HCT116 (cell line): ENCODE measurements around the gene KRTAP10-10. TPM values are rescaled to one million over a fixed set of nuclear protein-coding genes. Genes with fewer than 3 reads are reported as not detected.

ENCODE experiments used
- ATAC-seq: fragments of 200-7000 bp; cut with Tn5 transposase; 2 replicates; pipeline ENCODE4 v1.9.1; 2020; ENCODE audit warnings: mild to moderate bottlenecking, moderate library complexity
- BruUV-seq: library from RNA; stranded (reverse); fragments of 400-500 nt; replicated peaks from 2 replicates; lab custom pipeline; 2021; lab: Mats Ljungman, UMichigan
- CTCF ChIA-PET: fragments of 300-600 bp; sonication (Branson Sonifier 250); formaldehyde crosslinking; loops from one replicate; lab custom pipeline; 2021; ENCODE audit warnings: antibody characterized with exemption; lab: Charles Lee
- POLR2A ChIA-PET: fragments of 300-600, 350-600 bp; sonication (Branson Sonifier 250); formaldehyde crosslinking; loops from one replicate; lab custom pipeline; 2021; ENCODE audit warnings: antibody characterized with exemption; lab: Charles Lee
- RAD21 ChIA-PET, 2 experiments: fragments of 300-600 bp; sonication (Branson Sonifier 250); formaldehyde crosslinking; loops; one replicate each; lab custom pipeline; 2023; ENCODE audit warnings: low total read pairs in 2 of 2; ENCODE audit not compliant: uncharacterized antibody in 2 of 2, unreplicated experiment in 2 of 2, low non-redundant PET in 1 of 2; lab: Charles Lee
- DNase-seq: peaks from one replicate; pipeline ENCODE4 v3.0.0-alpha.2; 2010; ENCODE audit warnings: low read depth, low spot score
- H2AFZ ChIP-seq: fragments of 200-600 bp; shearing (Covaris generic), sonication (generic); 2 replicates; pipeline ENCODE4 v1.6.1; 2017; ENCODE audit warnings: low read depth, mixed run types, mixed read lengths, antibody characterized with exemption, low read length; ENCODE audit not compliant: poor library complexity, severe bottlenecking
- H3K27ac ChIP-seq: 2 replicates; pipeline ENCODE4 v1.5.1; 2012; ENCODE audit warnings: low read depth, low read length
- H3K27me3 ChIP-seq: fragments of 200-600 bp; sonication (generic); 2 replicates; pipeline ENCODE4 v1.6.1; 2016; ENCODE audit warnings: mixed run types, low read length, mixed read lengths; ENCODE audit not compliant: insufficient read depth
- H3K36me3 ChIP-seq, 2 experiments: fragments of 200-500 bp in 1 of 2; fragments of 200-600 bp in 1 of 2; sonication (Bioruptor generic) in 1 of 2; sonication (generic) in 1 of 2; 2 replicates each; pipeline versions ENCODE4 v1.5.1 to v1.6.1; 2014 to 2016; ENCODE audit warnings: low read length in 2 of 2, inconsistent platforms in 1 of 2, mixed read lengths in 1 of 2, mixed run types in 1 of 2; ENCODE audit not compliant: insufficient read depth in 2 of 2, control insufficient read depth in 1 of 2
- H3K4me1 ChIP-seq, 2 experiments: fragments of 200-600 bp in 1 of 2; sonication (generic) in 1 of 2; 2 replicates each; pipeline versions ENCODE4 v1.5.1 to v1.6.1; 2012 to 2017; ENCODE audit warnings: low read length in 2 of 2, inconsistent platforms in 1 of 2, mild to moderate bottlenecking in 1 of 2, mixed read lengths in 1 of 2, mixed run types in 1 of 2, moderate library complexity in 1 of 2; ENCODE audit not compliant: insufficient read depth in 2 of 2, control insufficient read depth in 1 of 2
- H3K4me2 ChIP-seq: fragments of 200-600 bp; sonication (generic); 2 replicates; pipeline ENCODE4 v1.6.1; 2017; ENCODE audit warnings: mixed run types, low read length, mixed read lengths
- H3K4me3 ChIP-seq, 2 experiments: fragments of 200-600 bp in 1 of 2; sonication (generic) in 1 of 2; replicated peaks in 1 of 2; 2 replicates each; pipeline ENCODE4 v1.5.1; 2011 to 2016; ENCODE audit warnings: low read length in 2 of 2, control low read depth in 1 of 2, low read depth in 1 of 2, mild to moderate bottlenecking in 1 of 2, mixed read lengths in 1 of 2, mixed run types in 1 of 2
- H3K79me2 ChIP-seq: fragments of 200-600 bp; sonication (generic); 2 replicates; pipeline ENCODE4 v1.6.1; 2017; ENCODE audit warnings: mild to moderate bottlenecking, mixed run types, low read length, moderate library complexity, mixed read lengths; ENCODE audit not compliant: insufficient read depth
- H3K9ac ChIP-seq: fragments of 200-600 bp; sonication (generic); 2 replicates; pipeline ENCODE4 v1.6.1; 2016; ENCODE audit warnings: low read length, mixed read lengths
- H3K9me2 ChIP-seq: fragments of 200-600 bp; sonication (generic), shearing (Covaris generic); 2 replicates; pipeline ENCODE4 v1.6.1; 2017; ENCODE audit warnings: mixed run types, mild to moderate bottlenecking, moderate library complexity; ENCODE audit not compliant: insufficient read depth
- H3K9me3 ChIP-seq, 2 experiments: fragments of 200-500 bp in 1 of 2; fragments of 200-600 bp in 1 of 2; sonication (Bioruptor generic) in 1 of 2; sonication (generic) in 1 of 2; 2 replicates each; pipeline ENCODE4 v1.6.1; 2014 to 2017; ENCODE audit warnings: low read length in 2 of 2, mixed read lengths in 2 of 2, inconsistent platforms in 1 of 2, low read depth in 1 of 2, mild to moderate bottlenecking in 1 of 2, mixed run types in 1 of 2, moderate library complexity in 1 of 2; ENCODE audit not compliant: control insufficient read depth in 1 of 2, insufficient read depth in 1 of 2
- H4K20me1 ChIP-seq: fragments of 200-600 bp; sonication (generic), shearing (Covaris generic); 2 replicates; pipeline ENCODE4 v1.6.1; 2017; ENCODE audit warnings: mixed run types, mild to moderate bottlenecking, moderate library complexity; ENCODE audit not compliant: insufficient read depth
- ATF3 ChIP-seq: IDR thresholded peaks from 2 replicates; pipeline ENCODE4 v1.6.1; 2012
- CBX3 ChIP-seq: IDR thresholded peaks from 2 replicates; pipeline ENCODE4 v1.6.1; 2012; ENCODE audit warnings: low read depth
- CEBPB ChIP-seq: IDR thresholded peaks from 2 replicates; pipeline ENCODE4 v1.6.1; 2012; ENCODE audit warnings: low read depth
- CTCF ChIP-seq, 3 experiments: fragments of 200-600 bp in 1 of 3; sonication (generic) in 1 of 3; IDR thresholded peaks in 2 of 3; conservative IDR thresholded peaks in 1 of 3; 2 replicates each; pipeline ENCODE4 v1.5.1; 2012 to 2017; ENCODE audit warnings: low read depth in 2 of 3, low read length in 2 of 3, antibody characterized with exemption in 1 of 3, borderline replicate concordance in 1 of 3, control low read depth in 1 of 3, mild to moderate bottlenecking in 1 of 3, mixed read lengths in 1 of 3, mixed run types in 1 of 3, moderate library complexity in 1 of 3; ENCODE audit not compliant: insufficient read depth in 1 of 3
- ELF1 ChIP-seq: IDR thresholded peaks from 2 replicates; pipeline ENCODE4 v1.6.1; 2012; ENCODE audit warnings: low read depth, borderline replicate concordance
- EZH2 ChIP-seq: fragments of 200-600 bp; sonication (generic); IDR thresholded peaks from 2 replicates; pipeline ENCODE4 v1.6.1; 2017; ENCODE audit warnings: antibody characterized with exemption, mixed run types
- EZH2phosphoT487 ChIP-seq: fragments of 200-600 bp; IDR thresholded peaks from 2 replicates; pipeline ENCODE4 v1.6.1; 2018; ENCODE audit warnings: antibody characterized with exemption, borderline replicate concordance
- JUND ChIP-seq: IDR thresholded peaks from 2 replicates; pipeline ENCODE4 v1.6.1; 2012
- MAX ChIP-seq: IDR thresholded peaks from 2 replicates; pipeline ENCODE4 v1.6.1; 2012
- POLR2A ChIP-seq: IDR thresholded peaks from 2 replicates; pipeline ENCODE4 v1.7.0; 2011; ENCODE audit warnings: borderline replicate concordance; ENCODE audit not compliant: insufficient read depth, insufficient read length; ENCODE audit errors: extremely low read depth
- POLR2AphosphoS5 ChIP-seq: IDR thresholded peaks from 2 replicates; pipeline ENCODE4 v1.6.1; 2011; ENCODE audit warnings: mild to moderate bottlenecking, low read depth, low read length, moderate library complexity
- SIN3A ChIP-seq: IDR thresholded peaks from 2 replicates; pipeline ENCODE4 v1.6.1; 2012; ENCODE audit warnings: low read depth
- SP1 ChIP-seq: IDR thresholded peaks from 2 replicates; pipeline ENCODE4 v1.6.1; 2012; ENCODE audit warnings: low read depth
- SRF ChIP-seq: IDR thresholded peaks from 2 replicates; pipeline ENCODE4 v1.6.1; 2012; ENCODE audit warnings: low read depth
- TCF7L2 ChIP-seq: IDR thresholded peaks from 2 replicates; pipeline ENCODE4 v1.7.0; 2011; ENCODE audit warnings: borderline replicate concordance, inconsistent platforms; ENCODE audit not compliant: insufficient read depth, insufficient read length; ENCODE audit errors: extremely low read depth
- YY1 ChIP-seq: IDR thresholded peaks from 2 replicates; pipeline ENCODE4 v1.6.1; 2011; ENCODE audit warnings: low read length, low read depth, moderate library complexity, mild to moderate bottlenecking; ENCODE audit not compliant: insufficient replicate concordance; ENCODE audit errors: extremely low read depth
- ZBTB33 ChIP-seq: IDR thresholded peaks from 2 replicates; pipeline ENCODE4 v1.6.1; 2011; ENCODE audit warnings: mild to moderate bottlenecking, low read length, moderate library complexity; ENCODE audit not compliant: insufficient replicate concordance; ENCODE audit errors: extremely low read depth
- ZFX ChIP-seq: fragments of 450-650 bp; IDR thresholded peaks from 2 replicates; pipeline ENCODE4 v1.6.1; 2017
- intact Hi-C: fragments of 100-400 bp; cut with micrococcal nuclease; formaldehyde crosslinking; loops from 2 replicates; pipeline ENCODE4 v1.10.0; 2022
- total RNA-seq: library from RNA; stranded (reverse); gene quantifications from one replicate; pipeline ENCODE4 v1.2.1, GENCODE V29; 2021; ENCODE audit not compliant: unreplicated experiment

KRTAP10-10 gene
- total RNA-seq, 1 experiment from 2014 or later: not detected

GRCh38 chr21:44612029-44612486 lies 25.1 kb upstream of the KRTAP10-10 start, which contains the start of gene KRTAP10-8:
Gene KRTAP10-8, plus strand, starts transcription at chr21:44612079. Its CDS starts 22 bp downstream, at chr21:44612101.
- ChIA-PET POLR2A (no interaction called here), CTCF (no interaction called here), RAD21 (no interaction called here)
- no peak within 1 kb of the TSS for H2AFZ ChIP-seq
- H3K9ac ChIP-seq: no peak within 1 kb of the TSS
- BruUV-seq: no TSS peak
- no peaks in the 10 kb centered on the region for H3K36me3 ChIP-seq
- intact Hi-C loops: no loop called here
- no peak for DNase-seq
- H3K27me3 ChIP-seq: no peaks in the 10 kb centered on the region
- H3K9me2 ChIP-seq: no peaks in the 10 kb centered on the region
- H3K9me3 ChIP-seq: peaks cover 3 to 5% of the 10 kb centered on the region in 2 experiments; a peak in 2 of 4 replicates
- H3K27ac ChIP-seq: no peak within 1 kb of the TSS
- H4K20me1 ChIP-seq: no peaks in the 10 kb centered on the region
- H3K4me3 ChIP-seq: no peak within 1 kb of the TSS
- no peak for ATAC-seq
- H3K4me1 ChIP-seq: no peaks in the 10 kb centered on the region
- no peak within 1 kb of the TSS for H3K4me2 ChIP-seq
- TF ChIP-seq POLR2A: no peak
- TF ChIP-seq SP1: no peak
- no peak for TF ChIP-seq ELF1
- no peak for TF ChIP-seq CTCF (IDR thresholded peaks at IDR 0.05 in 2 of 3, conservative IDR thresholded peaks at IDR 0.05 in 1 of 3; ENCODE audit: borderline replicate concordance in 1 of 3, insufficient read depth in 1 of 3, low read depth in 2 of 3, low read length in 2 of 3)
- no peak for TF ChIP-seq EZH2
- TF ChIP-seq EZH2phosphoT487: no peak
- no peak for TF ChIP-seq JUND
- TF ChIP-seq POLR2AphosphoS5: no peak
- no peak for TF ChIP-seq ZFX
- TF ChIP-seq SIN3A: no peak
- no peak for TF ChIP-seq SRF
- TF ChIP-seq MAX: no peak
- no peak for TF ChIP-seq CBX3
- no peak for TF ChIP-seq ATF3
- TF ChIP-seq YY1: no peak
- TF ChIP-seq CEBPB: no peak
- TF ChIP-seq TCF7L2: no peak
- TF ChIP-seq ZBTB33: no peak
- no peaks in the 10 kb centered on the region for H3K79me2 ChIP-seq
